ENCODE data around the gene NSUN5.
"Not testable (repeated sequence)": the region's sequence is repeated elsewhere in the genome, so short reads cannot be mapped to it uniquely, and the experiment has no call there.

Gene NSUN5

GRCh38 chr7:73299812-73300211 is 8.8 kb downstream of the NSUN5 start:
- not testable (repeated sequence) for H3K4me3 ChIP-seq (ENCODE audit: low read length); DNase-seq (ENCODE audit: low read depth, low spot score); H3K4me1 ChIP-seq (ENCODE audit: control insufficient read depth, insufficient read depth, low read length); H3K27ac ChIP-seq (ENCODE audit: low read length); H3K9me3 ChIP-seq (ENCODE audit: control insufficient read depth, insufficient read depth, low read length); H3K27me3 ChIP-seq (ENCODE audit: control insufficient read depth, insufficient read depth, low read length)
- WGBS (ENCODE audit: insufficient coverage, insufficient read length), result no CpG with 5 or more reads among the region's 12 CpGs
- peaks cover 18% of the 10 kb centered on the region for H3K36me3 ChIP-seq (ENCODE audit: control insufficient read depth, insufficient read depth, low read length)

- not testable (repeated sequence) for H3K4me1 ChIP-seq (ENCODE audit: control insufficient read depth, insufficient read depth, low read length); H3K4me3 ChIP-seq (ENCODE audit: low read length); H3K9me3 ChIP-seq (ENCODE audit: control insufficient read depth, insufficient read depth, low read length); DNase-seq (ENCODE audit: low read depth, low spot score); H3K27me3 ChIP-seq (ENCODE audit: control insufficient read depth, insufficient read depth, low read length); H3K27ac ChIP-seq (ENCODE audit: low read length); H3K36me3 ChIP-seq (ENCODE audit: control insufficient read depth, insufficient read depth, low read length)
- no CpG with 5 or more reads among the region's 27 CpGs for WGBS (ENCODE audit: insufficient coverage, insufficient read length)
Measured at GRCh38 chr7:73297706-73298105, 10.9 kb downstream of the NSUN5 start.

- not testable (repeated sequence) for H3K4me3 ChIP-seq (ENCODE audit: low read length); H3K4me1 ChIP-seq (ENCODE audit: control insufficient read depth, insufficient read depth, low read length); DNase-seq (ENCODE audit: low read depth, low spot score); H3K27me3 ChIP-seq (ENCODE audit: control insufficient read depth, insufficient read depth, low read length); H3K27ac ChIP-seq (ENCODE audit: low read length); H3K36me3 ChIP-seq (ENCODE audit: control insufficient read depth, insufficient read depth, low read length); H3K9me3 ChIP-seq (ENCODE audit: control insufficient read depth, insufficient read depth, low read length)
- no CpG with 5 or more reads among the region's 13 CpGs for WGBS (ENCODE audit: insufficient coverage, insufficient read length)
Measured at GRCh38 chr7:73297235-73297634, 11.4 kb downstream of the NSUN5 start.

- no CpG with 5 or more reads among the region's 5 CpGs for WGBS (ENCODE audit: insufficient coverage, insufficient read length)
- DNase-seq (ENCODE audit: low read depth, low spot score); H3K36me3 ChIP-seq (ENCODE audit: control insufficient read depth, insufficient read depth, low read length); H3K4me3 ChIP-seq (ENCODE audit: low read length); H3K27ac ChIP-seq (ENCODE audit: low read length); H3K9me3 ChIP-seq (ENCODE audit: control insufficient read depth, insufficient read depth, low read length); H3K27me3 ChIP-seq (ENCODE audit: control insufficient read depth, insufficient read depth, low read length); H3K4me1 ChIP-seq (ENCODE audit: control insufficient read depth, insufficient read depth, low read length): not testable (repeated sequence)
Measured at GRCh38 chr7:73277210-73277609, 31.4 kb downstream of the NSUN5 start.

- H3K36me3 ChIP-seq (ENCODE audit: control insufficient read depth, insufficient read depth, low read length); H3K27ac ChIP-seq (ENCODE audit: low read length); DNase-seq (ENCODE audit: low read depth, low spot score); H3K4me3 ChIP-seq (ENCODE audit: low read length); H3K9me3 ChIP-seq (ENCODE audit: control insufficient read depth, insufficient read depth, low read length); H3K27me3 ChIP-seq (ENCODE audit: control insufficient read depth, insufficient read depth, low read length); H3K4me1 ChIP-seq (ENCODE audit: control insufficient read depth, insufficient read depth, low read length): not testable (repeated sequence)
- WGBS (ENCODE audit: insufficient coverage, insufficient read length), result no CpG with 5 or more reads among the region's 4 CpGs
Measured at GRCh38 chr7:73267813-73268212, 40.8 kb downstream of the NSUN5 start.

GRCh38 chr7:73266719-73267368 is 41.8 kb downstream of the NSUN5 start:
- DNase-seq (ENCODE audit: low read depth, low spot score); H3K4me1 ChIP-seq (ENCODE audit: control insufficient read depth, insufficient read depth, low read length); H3K9me3 ChIP-seq (ENCODE audit: control insufficient read depth, insufficient read depth, low read length); H3K27me3 ChIP-seq (ENCODE audit: control insufficient read depth, insufficient read depth, low read length); H3K27ac ChIP-seq (ENCODE audit: low read length); H3K36me3 ChIP-seq (ENCODE audit: control insufficient read depth, insufficient read depth, low read length); H3K4me3 ChIP-seq (ENCODE audit: low read length): not testable (repeated sequence)
- no CpG with 5 or more reads among the region's 22 CpGs for WGBS (ENCODE audit: insufficient coverage, insufficient read length)

GRCh38 chr7:73262416-73262815 is 46.2 kb downstream of the NSUN5 start:
- not testable (repeated sequence) for H3K4me1 ChIP-seq (ENCODE audit: control insufficient read depth, insufficient read depth, low read length); H3K36me3 ChIP-seq (ENCODE audit: control insufficient read depth, insufficient read depth, low read length); H3K4me3 ChIP-seq (ENCODE audit: low read length); H3K27me3 ChIP-seq (ENCODE audit: control insufficient read depth, insufficient read depth, low read length); DNase-seq (ENCODE audit: low read depth, low spot score); H3K27ac ChIP-seq (ENCODE audit: low read length); H3K9me3 ChIP-seq (ENCODE audit: control insufficient read depth, insufficient read depth, low read length)
- no CpG with 5 or more reads among the region's 2 CpGs for WGBS (ENCODE audit: insufficient coverage, insufficient read length)
